ENCODE measurements around the gene PADI3. TPM values are rescaled to one million over a fixed set of nuclear protein-coding genes. Genes with fewer than 3 reads are reported as not detected.

The PADI3 gene
- total and polyA plus RNA-seq, 3 experiments from 2014 or later, result not detected

DNA sequence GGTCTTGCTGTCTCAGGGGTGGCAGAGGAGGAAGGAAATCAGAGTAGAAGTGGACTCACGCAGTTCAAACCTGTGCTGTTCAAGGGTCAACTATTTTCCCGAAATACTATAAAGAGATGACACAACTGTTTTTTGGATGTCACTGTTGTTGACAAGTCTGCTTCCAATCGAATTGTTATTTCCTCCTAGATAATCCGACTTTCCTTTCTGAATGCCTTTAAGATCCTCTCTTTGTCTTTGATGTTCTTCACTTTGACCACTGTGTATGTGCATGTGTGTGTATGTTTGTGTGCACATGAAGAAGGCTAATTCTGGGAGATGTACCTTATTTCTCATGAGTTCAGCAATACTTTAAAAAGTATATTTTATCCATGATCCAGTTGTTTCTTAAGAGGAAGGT is 80.7 kb downstream of the PADI3 start:
- Mint-ChIP-seq H3K27me3 (peaks cover 35 to 50% of the 10 kb centered on the region in 2 donors), H3K4me1 (no peaks in the 10 kb centered on the region), H3K27ac (peak overlapping the region in 1 of 8 donors; percentile 59), H3K4me3 (no peak overlapping the region), H3K9me3 (peaks cover 0 to 6% (median 0%) of the 10 kb centered on the region in 5 donors), H3K36me3 (no peaks in the 10 kb centered on the region)
- no peaks in the 10 kb centered on the region for H3K36me3 ChIP-seq (ENCODE audit: insufficient read depth, low read length)
- H3K27me3 ChIP-seq (ENCODE audit: insufficient read depth, low read length, poor library complexity, severe bottlenecking), result no peaks in the 10 kb centered on the region
- no peak for DNase-seq
- H3K9me3 ChIP-seq (ENCODE audit: low read length), result no peaks in the 10 kb centered on the region
- no peaks in the 10 kb centered on the region for H3K4me1 ChIP-seq (ENCODE audit: insufficient read depth, low read length)
- CTCF ChIA-PET, result no interaction called here
- no peak overlapping the region for H3K4me3 ChIP-seq (ENCODE audit: low read length)
- POLR2A ChIA-PET, result no interaction called here
- no peak overlapping the region for H3K27ac ChIP-seq (ENCODE audit: low read depth, low read length)

GRCh38 chr1:17330856-17331255 is 82.0 kb downstream of the PADI3 start:
- Histone ChIP-seq H3K36me3 (ENCODE audit: insufficient read depth, low read length) (no peaks in the 10 kb centered on the region), H3K9me3 (ENCODE audit: low read length) (no peaks in the 10 kb centered on the region), H3K4me3 (ENCODE audit: low read length) (no peak overlapping the region), H3K27me3 (ENCODE audit: insufficient read depth, low read length, poor library complexity, severe bottlenecking) (no peaks in the 10 kb centered on the region), H3K4me1 (ENCODE audit: insufficient read depth, low read length) (no peaks in the 10 kb centered on the region), H3K27ac (ENCODE audit: low read depth, low read length) (no peak overlapping the region)
- CTCF ChIA-PET, result no interaction called here
- Mint-ChIP-seq H3K27ac (no peak overlapping the region), H3K4me3 (no peak overlapping the region), H3K9me3 (peaks cover 0 to 6% (median 0%) of the 10 kb centered on the region in 5 donors), H3K4me1 (no peaks in the 10 kb centered on the region), H3K36me3 (no peaks in the 10 kb centered on the region), H3K27me3 (peaks cover 33 to 52% of the 10 kb centered on the region in 2 donors)
- no peak for DNase-seq
- POLR2A ChIA-PET, result no interaction called here

DNA sequence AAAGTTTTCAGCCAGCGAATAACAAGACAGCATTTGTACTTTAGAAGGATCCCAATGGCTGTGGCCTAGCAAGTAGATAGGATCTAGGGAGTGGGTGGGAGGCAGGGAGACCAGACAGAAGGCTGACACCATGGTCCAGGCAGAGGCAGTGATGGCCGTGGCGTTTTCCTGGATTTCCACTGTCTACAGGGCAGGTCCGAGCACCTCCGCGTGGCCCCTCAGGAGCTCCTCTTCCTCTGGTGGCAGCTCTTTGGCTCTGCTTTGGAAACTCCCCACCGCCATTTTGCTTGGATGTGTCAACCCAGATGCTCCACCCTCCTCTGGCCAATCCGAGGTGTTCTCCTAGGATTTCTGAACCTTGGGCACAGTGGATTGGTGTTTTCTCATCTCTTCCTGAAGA is 84.2 kb downstream of the PADI3 start:
- Mint-ChIP-seq H3K4me1 (peaks cover 0 to 5% (median 0%) of the 10 kb centered on the region in 3 donors), H3K4me3 (no peak overlapping the region), H3K27ac (no peak overlapping the region), H3K27me3 (peaks cover 34 to 63% of the 10 kb centered on the region in 2 donors), H3K9me3 (peaks cover 0 to 6% (median 0%) of the 10 kb centered on the region in 5 donors), H3K36me3 (no peaks in the 10 kb centered on the region)
- POLR2A ChIA-PET, result no interaction called here
- H3K4me3 ChIP-seq (ENCODE audit: low read length), result no peak overlapping the region
- no peaks in the 10 kb centered on the region for H3K4me1 ChIP-seq (ENCODE audit: insufficient read depth, low read length)
- H3K27ac ChIP-seq (ENCODE audit: low read depth, low read length), result no peak overlapping the region
- DNase-seq, result no peak
- CTCF ChIA-PET, result no interaction called here
- H3K9me3 ChIP-seq (ENCODE audit: low read length), result no peaks in the 10 kb centered on the region
- H3K27me3 ChIP-seq (ENCODE audit: insufficient read depth, low read length, poor library complexity, severe bottlenecking), result no peaks in the 10 kb centered on the region
- H3K36me3 ChIP-seq (ENCODE audit: insufficient read depth, low read length), result no peaks in the 10 kb centered on the region

Other genes with a start within 250 kb of the PADI3 start
- gene ATP13A2, start 237.2 kb upstream of the PADI3 start, total RNA-seq, result 10 to 100 TPM; 43.8 to 44.0 TPM
- 61.3 TPM for gene ATP13A2, start 237.2 kb upstream of the PADI3 start, polyA plus RNA-seq
- 100 to 1,000 TPM; 147 to 150 TPM for gene SDHB, start 195.1 kb upstream of the PADI3 start, total RNA-seq
- gene SDHB, start 195.1 kb upstream of the PADI3 start, polyA plus RNA-seq, result 156 TPM
- not detected for gene PADI2, start 129.6 kb upstream of the PADI3 start, total RNA-seq
- not detected for gene PADI2, start 129.6 kb upstream of the PADI3 start, polyA plus RNA-seq
- gene PADI1, start 44.0 kb upstream of the PADI3 start, total RNA-seq, result not detected
- gene PADI1, start 44.0 kb upstream of the PADI3 start, polyA plus RNA-seq, result not detected
- gene PADI4, start 59.1 kb downstream of the PADI3 start, total RNA-seq, result under 1 TPM; 0.26 to 0.27 TPM
- 2.0 TPM for gene PADI4, start 59.1 kb downstream of the PADI3 start, polyA plus RNA-seq
- gene PADI6, start 123.1 kb downstream of the PADI3 start, total RNA-seq, result not detected
- not detected for gene PADI6, start 123.1 kb downstream of the PADI3 start, polyA plus RNA-seq
- 100 to 1,000 TPM; 156 TPM for gene RCC2, start 190.6 kb downstream of the PADI3 start, total RNA-seq
- gene RCC2, start 190.6 kb downstream of the PADI3 start, polyA plus RNA-seq, result 27.5 TPM